ENCODE results near the gene NUP93.

GRCh38 chr16:56700631-56701030 lies 29.3 kb upstream of the NUP93 start:
- TF ChIP-seq CTCF (conservative IDR thresholded peaks at IDR 0.05) (no peak), EZH2 (IDR thresholded peaks at IDR 0.05; ENCODE audit: low read depth) (no peak)
